HK-2 (cell line): Measurements from ENCODE around the gene TNFSF12.

Source experiments
- DNase-seq: peaks from one replicate; pipeline ENCODE4 v3.0.0-alpha.2; 2018; ENCODE audit not compliant: unreplicated experiment

The TNFSF12 gene

GRCh38 chr17:7541074-7541621 lies 7.7 kb upstream of the TNFSF12 start:
- DNase-seq: no peak

DNA sequence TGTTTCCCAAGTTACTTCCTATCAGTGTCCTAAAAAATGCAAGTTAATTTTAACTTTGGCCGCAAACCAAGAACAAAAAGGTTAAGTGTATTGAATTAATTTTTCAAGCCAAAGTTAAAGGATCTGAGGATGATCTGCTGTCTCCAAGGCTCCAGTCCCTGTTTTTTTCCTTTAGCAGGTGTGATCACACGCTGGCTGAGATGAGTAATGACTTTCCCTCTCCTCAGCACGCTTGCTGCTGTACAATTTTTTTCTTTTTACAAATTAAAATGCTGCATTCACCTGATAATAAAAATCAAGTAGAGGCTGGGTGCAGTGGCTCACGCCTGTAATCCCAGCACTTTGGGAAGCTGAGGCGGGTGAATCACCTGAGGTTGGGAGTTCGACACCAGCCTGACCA lies 3.9 kb upstream of the TNFSF12 start:
- DNase-seq: no peak

DNA sequence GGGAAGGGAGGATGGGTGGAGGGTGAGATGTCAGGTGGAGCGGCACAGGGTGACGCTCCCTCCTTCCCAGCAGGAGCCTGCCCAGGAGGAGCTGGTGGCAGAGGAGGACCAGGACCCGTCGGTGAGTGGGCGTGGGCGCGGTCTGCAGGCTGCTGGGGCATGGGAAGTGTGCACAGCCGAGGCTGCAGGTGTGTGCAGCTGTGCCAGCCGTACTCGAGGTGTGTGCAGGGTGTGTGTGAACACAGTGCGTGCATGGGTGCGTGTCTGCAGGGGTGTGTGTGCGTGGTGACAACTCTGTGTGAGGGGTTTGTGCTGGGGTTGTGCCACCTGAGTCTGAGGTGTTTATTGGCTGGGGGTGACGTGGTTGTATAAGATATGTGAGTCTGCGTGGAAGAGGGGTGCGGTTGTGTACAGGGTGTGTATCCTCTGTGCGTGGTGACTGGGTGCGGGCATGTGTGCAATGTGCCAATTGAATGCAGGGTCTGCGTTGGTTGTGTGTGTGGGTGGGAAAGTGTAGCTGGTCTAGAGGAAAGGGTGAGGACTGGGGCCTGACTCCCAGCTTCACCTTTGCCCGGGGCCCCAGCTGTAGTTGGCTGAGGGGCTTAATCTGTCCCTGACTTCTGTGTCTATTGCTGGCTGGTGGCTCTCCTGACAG lies 670 bp downstream of the TNFSF12 start:
- no peak for DNase-seq

GRCh38 chr17:7550344-7550743 lies 1.5 kb downstream of the TNFSF12 start:
- DNase-seq: no peak

GRCh38 chr17:7551396-7551795 lies 2.5 kb downstream of the TNFSF12 start:
- DNase-seq: no peak

- no peak for DNase-seq
Observed at GRCh38 chr17:7552621-7553051, 3.8 kb downstream of the TNFSF12 start.

- DNase-seq: no peak
Observed at GRCh38 chr17:7553356-7553755, 4.5 kb downstream of the TNFSF12 start.

GRCh38 chr17:7555320-7555948 lies 6.6 kb downstream of the TNFSF12 start:
- no peak for DNase-seq

DNA sequence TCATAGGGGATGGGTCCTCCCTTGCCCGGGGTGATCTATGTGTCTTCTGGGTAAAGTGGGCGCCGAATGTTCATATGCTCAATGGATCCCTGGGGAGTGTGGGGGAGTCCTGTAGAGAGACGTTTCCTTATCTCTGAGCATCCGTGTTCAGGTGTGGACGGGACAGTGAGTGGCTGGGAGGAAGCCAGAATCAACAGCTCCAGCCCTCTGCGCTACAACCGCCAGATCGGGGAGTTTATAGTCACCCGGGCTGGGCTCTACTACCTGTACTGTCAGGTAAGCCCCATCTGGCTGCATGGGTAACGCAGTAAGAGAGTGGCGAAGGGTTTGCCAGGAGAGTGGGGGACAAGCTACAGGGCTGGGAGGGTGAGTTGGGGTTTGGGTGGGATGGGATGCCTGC lies 7.8 kb downstream of the TNFSF12 start:
- no peak for DNase-seq

GRCh38 chr17:7557147-7557764 lies 8.4 kb downstream of the TNFSF12 start:
- no peak for DNase-seq

GRCh38 chr17:7557775-7558543 lies 9.1 kb downstream of the TNFSF12 start:
- DNase-seq: peak; percentile 89

- DNase-seq: no peak
Observed at GRCh38 chr17:7558544-7559319, 9.9 kb downstream of the TNFSF12 start, which contains the start of gene TNFSF13. TNFSF13 (plus strand) TSS chr17:7558750; CDS start chr17:7559040, 290 bp downstream.

DNA sequence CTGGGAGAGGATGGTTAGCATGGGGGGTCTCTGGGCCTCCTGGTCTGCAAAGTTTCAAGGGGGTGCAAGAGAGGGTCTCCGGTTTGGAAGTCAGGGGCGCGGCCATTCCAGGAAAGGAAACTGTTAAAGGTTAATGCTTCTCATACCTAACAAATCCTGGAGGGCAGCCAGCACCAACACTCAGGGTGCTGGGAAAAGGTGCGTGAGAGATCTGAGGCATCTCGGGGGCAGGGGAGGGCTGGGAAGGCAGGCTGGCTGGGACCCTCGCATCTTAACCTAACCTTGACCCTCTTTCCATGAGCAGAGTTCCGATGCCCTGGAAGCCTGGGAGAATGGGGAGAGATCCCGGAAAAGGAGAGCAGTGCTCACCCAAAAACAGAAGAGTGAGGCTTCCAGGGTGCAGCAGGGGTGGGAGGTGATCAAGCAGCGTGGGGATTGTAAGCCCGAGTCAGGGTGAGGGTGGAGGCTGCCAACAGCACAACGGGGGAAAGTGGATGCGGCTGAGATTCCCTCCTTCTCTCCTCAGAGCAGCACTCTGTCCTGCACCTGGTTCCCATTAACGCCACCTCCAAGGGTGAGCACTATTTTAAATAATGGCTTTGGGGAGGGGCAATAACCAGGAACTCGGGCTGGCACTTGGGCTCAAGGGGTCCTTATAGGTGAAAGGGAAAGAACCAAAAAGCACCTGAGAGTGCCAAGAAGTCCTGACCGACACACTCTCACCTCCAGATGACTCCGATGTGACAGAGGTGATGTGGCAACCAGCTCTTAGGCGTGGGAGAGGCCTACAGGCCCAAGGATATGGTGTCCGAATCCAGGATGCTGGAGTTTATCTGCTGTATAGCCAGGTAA lies 10.7 kb downstream of the TNFSF12 start:
- DNase-seq: no peak

DNA sequence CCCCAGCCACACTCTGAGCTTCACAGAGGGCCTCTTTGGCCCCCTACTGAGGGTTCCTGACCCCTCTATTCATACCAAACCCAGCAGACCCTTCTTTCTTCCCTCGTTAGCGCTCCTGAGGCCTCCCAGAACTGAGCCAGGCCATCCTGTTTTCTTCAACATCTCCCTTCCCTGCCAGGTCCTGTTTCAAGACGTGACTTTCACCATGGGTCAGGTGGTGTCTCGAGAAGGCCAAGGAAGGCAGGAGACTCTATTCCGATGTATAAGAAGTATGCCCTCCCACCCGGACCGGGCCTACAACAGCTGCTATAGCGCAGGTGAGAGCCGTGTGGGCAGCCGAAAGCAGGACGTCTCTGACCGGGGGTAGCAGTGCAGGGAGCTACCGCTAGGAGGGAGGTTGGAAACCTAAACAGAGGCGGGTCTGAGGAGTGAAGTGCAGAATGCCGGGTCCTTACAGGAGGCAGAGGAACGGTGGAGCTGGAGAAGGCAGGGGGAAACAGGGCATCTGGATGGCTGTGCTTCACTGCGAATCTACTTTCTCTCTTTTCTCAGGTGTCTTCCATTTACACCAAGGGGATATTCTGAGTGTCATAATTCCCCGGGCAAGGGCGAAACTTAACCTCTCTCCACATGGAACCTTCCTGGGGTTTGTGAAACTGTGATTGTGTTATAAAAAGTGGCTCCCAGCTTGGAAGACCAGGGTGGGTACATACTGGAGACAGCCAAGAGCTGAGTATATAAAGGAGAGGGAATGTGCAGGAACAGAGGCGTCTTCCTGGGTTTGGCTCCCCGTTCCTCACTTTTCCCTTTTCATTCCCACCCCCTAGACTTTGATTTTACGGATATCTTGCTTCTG lies 11.5 kb downstream of the TNFSF12 start:
- no peak for DNase-seq

DNA sequence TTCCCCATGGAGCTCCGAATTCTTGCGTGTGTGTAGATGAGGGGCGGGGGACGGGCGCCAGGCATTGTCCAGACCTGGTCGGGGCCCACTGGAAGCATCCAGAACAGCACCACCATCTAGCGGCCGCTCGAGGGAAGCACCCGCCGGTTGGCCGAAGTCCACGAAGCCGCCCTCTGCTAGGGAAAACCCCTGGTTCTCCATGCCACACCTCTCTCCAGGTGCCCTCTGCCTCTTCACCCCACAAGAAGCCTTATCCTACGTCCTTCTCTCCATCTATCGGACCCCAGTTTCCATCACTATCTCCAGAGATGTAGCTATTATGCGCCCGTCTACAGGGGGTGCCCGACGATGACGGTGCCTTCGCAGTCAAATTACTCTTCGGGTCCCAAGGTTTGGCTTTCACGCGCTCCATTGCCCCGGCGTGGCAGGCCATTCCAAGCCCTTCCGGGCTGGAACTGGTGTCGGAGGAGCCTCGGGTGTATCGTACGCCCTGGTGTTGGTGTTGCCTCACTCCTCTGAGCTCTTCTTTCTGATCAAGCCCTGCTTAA lies 12.2 kb downstream of the TNFSF12 start:
- DNase-seq: peak; percentile 89

- DNase-seq: peak; percentile 85
Observed at GRCh38 chr17:7561589-7562207, 12.8 kb downstream of the TNFSF12 start, which contains the start of gene SENP3. SENP3 (plus strand) TSS chr17:7561919; CDS start chr17:7563077, 1,158 bp downstream.

GRCh38 chr17:7562208-7562605 lies 13.3 kb downstream of the TNFSF12 start:
- no peak for DNase-seq

GRCh38 chr17:7563115-7563869 lies 14.4 kb downstream of the TNFSF12 start:
- no peak for DNase-seq
